H54 (cell line): ENCODE measurements around the gene BABAM1.
A peak's percentile ranks its signal among the peaks of the same experiment; 100 is the strongest.
"Not testable (repeated sequence)": the region's sequence is repeated elsewhere in the genome, so short reads cannot be mapped to it uniquely, and the experiment has no call there.

ENCODE experiments used
- DNase-seq: peaks from one replicate; pipeline ENCODE4 v3.0.0; 2011; ENCODE audit warnings: low spot score, mixed read lengths; ENCODE audit not compliant: insufficient read length
- FAIRE-seq: peaks from 3 replicates; lab custom pipeline; 2011; peaks lifted over from hg19 to GRCh38; lab: Jason Lieb, UNC
- POLR2A ChIP-seq: IDR thresholded peaks from 2 replicates; pipeline ENCODE4 v1.6.1; 2011; ENCODE audit warnings: low read depth, mild to moderate bottlenecking, low read length

BABAM1 gene

DNA sequence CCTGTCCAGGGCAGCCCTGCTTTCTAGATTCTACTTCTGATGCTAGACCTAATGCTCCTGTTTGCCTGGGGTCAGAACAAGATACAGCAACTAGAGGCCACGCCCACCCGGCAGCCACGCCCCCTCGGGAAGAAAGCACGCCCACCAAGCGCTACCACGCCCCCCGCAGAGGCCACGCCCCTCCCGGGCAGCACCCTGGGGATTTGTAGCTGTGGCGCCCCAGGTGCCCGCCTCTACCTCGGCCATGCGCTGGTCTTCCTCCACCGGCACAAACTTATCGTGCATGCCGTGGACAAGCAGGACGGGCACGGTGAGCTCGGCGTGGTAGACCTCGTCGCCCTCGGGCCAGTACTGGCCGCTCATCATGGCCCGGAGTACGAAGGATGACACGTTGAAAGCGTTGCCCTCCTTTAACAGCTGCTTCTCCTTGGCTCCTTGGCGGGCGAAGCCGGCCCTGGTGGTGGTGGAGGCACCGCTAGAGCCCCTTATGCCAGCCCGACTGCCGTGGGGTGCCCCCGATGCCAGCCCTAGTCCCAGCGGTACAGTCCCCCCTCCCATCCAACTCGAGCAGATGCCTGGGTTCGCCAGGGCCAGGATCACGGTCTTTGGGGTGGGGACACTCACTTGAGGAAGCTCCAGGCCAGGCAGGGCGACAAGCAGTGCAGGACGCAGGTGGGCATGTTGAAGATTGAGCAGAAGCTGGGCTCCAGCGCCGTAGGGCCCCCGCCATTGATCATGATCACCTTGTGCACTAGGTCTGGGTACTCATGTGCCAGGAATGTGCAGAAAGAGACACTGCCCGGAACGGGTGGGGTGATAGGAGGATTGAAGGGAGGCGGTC, 27.0 kb downstream of the BABAM1 start:
- TF ChIP-seq POLR2A = no peak
- peak; percentile 69 for DNase-seq
- FAIRE-seq = no peak

DNA sequence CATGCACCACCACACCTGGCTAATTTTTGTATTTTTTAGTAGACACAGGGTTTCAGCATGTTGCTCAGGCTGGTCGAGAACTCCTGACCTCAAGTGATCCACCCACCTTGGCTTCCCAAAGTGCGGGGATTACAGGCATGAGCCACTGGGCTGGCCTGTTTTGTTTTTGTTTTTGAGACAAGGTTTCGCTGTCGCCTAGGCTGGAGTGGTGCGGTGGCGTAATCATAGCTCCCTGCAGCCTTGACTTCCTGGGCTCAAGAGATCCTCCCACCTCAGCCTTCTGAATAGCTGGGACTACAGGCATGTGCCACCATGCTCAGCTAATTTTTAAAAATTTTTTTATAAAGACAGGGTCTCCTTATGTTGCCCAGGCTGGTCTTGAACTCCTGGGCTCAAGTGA, 28.3 kb downstream of the BABAM1 start:
- not testable (repeated sequence) for FAIRE-seq

DNA sequence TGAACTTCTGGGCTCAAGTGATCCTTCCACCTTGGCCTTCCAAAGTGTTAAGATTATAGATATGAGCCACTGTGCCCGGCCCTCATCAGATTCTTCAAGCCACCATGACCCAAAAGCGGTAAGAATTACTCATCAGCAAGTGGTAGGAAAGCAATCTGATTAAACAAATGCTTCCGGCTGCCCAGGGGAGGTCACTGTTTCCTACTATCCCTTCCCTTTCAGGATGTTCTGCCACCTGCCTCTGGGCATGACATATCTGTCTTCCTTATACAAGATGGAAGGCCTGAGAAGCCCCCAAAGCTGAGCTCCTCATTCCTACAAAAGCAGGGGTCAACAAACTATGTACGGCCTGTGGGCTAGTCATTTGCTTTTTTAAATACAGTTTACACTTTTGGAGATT, 29.0 kb downstream of the BABAM1 start:
- FAIRE-seq = no peak
- no peak for TF ChIP-seq POLR2A
- DNase-seq = peak; percentile 80

More for the DNA sequence above, 28.3 kb downstream of the BABAM1 start:
- DNase-seq = not testable (repeated sequence)

DNA sequence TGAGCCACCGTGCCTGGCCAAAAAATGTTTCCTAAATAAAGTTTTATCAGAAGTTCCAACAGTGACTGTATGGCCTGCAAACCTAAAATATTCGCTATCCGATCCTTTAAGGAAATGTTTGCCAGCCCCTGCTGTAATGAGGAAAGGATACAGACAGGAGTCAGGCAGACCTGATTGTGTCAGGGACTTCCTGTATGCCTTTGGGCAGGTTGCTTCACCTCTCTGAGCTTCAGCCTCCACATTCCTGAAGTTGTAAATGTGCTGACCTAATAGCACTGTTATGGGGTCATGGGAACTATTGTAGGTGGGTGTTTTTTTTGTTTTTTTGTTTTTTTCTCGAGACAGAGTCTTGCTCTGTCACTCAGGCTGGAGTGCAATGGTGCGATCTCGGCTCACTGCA, 29.7 kb downstream of the BABAM1 start:
- no peak for TF ChIP-seq POLR2A
- FAIRE-seq (no peak), DNase-seq (no peak)

DNA sequence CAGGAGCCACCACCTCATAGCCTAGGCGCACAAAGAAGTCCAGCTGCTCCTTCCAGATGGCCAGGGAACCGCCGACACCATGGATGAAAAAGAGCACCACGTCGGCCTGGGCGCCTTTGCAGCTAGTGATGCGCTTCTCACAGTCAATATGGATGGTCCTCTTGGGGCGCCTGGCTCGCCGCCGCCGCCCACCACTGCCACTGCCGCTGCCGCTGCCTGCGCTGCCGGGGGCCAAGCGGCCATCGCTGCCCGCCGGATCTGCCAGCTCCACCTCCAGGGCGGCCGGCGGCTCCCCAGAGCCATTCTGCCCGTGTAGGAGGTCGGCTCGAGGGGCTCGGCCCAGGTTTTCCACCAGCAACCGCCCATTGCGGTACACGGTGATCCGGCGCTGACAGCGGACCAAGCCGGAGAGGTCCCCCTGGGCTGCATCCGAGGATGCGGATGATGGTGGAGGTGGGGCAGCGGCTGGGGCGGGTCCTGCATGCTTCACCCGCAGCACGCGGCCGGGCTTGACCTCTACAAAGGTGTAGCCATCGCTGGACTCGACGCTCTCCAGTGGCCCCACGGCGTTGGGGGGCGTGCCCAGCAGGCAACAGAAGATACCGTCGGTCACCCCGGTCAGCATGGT, 33.9 kb downstream of the BABAM1 start:
- no peak for TF ChIP-seq POLR2A
- DNase-seq (no peak), FAIRE-seq (no peak)

DNA sequence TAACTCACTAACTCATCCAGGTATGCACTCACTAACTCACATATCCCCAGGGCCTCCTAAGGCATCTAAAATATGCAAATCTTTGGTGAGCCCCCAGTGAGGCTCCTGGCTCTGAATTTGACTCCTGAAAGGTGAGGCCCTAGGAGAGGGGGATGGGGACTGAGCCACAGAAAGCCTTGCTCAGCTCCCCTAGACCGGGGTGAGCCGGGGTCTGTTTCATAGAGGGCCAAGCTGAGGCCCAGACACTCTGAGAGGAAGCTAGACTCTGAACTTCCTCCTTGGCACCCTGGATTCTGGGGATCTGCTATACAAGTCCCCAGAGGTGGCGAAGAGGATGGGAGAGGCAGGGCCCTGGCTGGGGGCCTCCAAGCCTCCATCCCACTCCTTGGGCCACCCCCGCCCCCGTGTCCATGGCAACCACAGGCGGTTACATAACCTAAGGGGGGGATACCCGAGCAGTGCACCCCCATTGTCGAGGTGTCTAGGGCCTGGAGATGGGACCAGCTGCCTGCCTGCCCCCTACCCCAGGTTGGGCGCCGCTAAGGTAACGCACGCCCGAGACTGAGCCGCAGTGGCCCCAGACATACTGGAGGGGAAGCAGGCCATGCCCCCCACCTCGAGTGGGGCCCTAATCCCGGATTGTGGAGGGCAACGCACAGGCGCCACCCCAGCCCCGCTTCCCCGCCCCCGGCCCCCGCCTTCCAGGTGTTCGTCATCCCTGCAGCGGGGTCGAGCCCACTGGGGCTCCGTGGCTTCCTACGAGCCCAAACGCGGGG, 35.3 kb downstream of the BABAM1 start:
- DNase-seq (no peak), FAIRE-seq (no peak)
- no peak for TF ChIP-seq POLR2A

DNA sequence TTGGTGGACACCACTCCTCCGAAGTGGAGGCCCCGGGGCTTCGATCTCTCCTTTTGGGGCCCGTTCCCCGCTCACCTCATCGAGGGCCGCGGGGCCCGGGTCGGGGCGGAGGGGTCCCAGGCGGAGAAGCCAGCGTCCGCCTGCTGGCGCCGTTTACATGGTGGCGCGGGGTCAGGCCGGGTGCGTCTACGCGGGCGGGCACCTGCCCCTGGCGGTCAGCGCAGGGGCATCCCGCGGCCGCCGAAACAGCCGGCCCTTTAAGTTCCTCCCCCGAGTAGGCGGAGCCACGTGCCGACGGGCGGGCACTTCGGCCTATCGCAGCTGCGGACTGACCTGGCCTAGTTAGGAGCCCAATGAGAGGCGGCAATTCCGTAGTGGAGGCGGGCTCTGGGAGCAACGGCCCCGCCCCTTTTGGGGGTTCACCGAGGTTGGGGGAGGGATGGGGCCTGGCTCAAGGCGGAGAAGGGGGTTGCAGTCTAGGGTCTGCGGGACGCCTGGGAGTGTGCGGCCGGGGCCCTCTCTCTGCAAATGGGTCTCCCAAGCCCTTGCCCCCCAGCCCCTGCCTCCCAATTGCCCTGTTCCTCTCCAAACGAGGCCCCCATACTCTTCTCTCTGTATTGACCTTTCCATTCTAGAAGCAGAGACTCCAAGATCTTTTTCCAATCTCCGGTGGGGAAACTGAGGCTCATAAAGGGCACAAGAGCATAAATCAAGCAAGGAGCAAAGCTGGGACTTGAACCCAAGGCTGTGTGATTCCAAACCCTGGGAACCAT, 36.1 kb downstream of the BABAM1 start, which contains the start of gene ABHD8:
Gene ABHD8 (minus strand): TSS at position 259 of the 773 bp plus-strand sequence. CDS start 1,809 bp downstream, outside the sequence.
- DNase-seq (peak; percentile 92), FAIRE-seq (peak; percentile 86)
- 0 out of 2 replicates have a peak, but pooled peaks have one; percentile 47 for TF ChIP-seq POLR2A

DNA sequence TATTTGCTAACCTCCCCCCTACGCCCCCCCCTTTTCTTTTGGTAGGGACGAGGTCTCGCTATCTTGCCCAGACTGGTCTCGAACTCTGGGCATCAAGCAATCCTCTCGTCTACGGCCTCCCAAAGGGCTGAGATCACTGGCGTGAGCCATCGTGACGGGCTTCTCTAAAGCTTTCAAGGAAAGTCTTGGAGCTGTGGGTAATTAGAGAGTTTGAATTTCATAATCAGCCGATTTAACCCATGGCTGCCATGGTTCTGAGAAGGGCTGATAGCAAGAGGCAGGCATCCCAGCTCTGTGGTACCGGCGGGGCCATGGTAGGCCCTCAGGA, 36.7 kb downstream of the BABAM1 start:
- no peak for TF ChIP-seq POLR2A
- DNase-seq (no peak), FAIRE-seq (no peak)

DNA sequence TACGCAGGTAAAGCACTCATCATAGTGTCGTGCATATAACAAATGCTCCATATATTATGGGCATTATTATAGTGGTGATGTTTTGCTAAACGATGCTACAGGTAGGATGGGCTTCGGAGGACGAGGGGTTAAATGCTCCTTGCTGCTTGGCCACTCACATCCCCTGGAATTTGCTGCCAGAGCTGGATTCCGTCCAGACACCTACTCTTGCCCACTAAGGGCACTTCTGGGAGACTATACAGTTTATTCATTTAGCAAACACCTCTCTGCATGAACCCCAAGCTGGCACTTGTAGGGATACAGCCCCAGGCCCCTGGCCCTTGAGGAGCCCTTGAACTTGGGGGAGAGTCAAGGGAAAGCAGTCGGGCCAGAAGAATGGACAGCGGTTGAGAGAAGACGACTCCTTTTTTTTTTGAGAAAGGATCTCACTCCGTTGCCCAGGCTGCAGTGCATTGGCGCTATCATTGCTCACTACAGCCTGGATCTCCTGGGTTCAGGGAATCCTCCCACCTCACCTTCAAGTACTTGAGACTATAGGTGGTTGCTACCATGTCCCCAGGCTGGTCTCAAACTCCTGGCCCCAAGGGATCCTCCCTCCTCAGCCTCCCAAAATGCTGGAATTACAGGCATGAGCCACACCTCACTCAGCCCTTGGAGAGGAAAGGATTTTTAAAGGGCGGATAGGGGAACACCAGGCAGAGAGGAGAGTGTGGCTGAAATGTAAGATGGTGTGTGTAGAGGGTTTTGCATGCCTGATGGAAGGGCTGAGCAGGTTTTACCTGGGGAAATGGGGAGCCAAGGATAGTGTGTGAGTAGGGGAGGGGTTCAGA, 37.4 kb downstream of the BABAM1 start:
- no peak for DNase-seq
- no peak for FAIRE-seq
- TF ChIP-seq POLR2A = no peak

DNA sequence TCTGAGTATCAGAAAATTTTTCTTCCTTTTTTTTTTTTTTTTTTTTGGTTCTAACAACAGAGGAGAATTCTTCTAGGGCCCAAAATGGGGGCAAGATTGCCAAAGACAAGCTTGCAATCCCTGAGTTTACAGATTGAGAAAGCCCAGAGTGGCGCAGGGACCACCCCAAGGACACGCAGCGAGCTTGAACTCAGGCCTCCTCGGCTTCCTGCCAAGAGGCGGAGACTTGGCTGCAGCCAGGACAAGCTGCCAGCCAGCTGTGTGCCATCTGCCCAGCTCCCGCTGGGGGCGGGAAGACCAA, 37.9 kb downstream of the BABAM1 start:
- DNase-seq (no peak), FAIRE-seq (peak; percentile 88)
- TF ChIP-seq POLR2A = no peak

DNA sequence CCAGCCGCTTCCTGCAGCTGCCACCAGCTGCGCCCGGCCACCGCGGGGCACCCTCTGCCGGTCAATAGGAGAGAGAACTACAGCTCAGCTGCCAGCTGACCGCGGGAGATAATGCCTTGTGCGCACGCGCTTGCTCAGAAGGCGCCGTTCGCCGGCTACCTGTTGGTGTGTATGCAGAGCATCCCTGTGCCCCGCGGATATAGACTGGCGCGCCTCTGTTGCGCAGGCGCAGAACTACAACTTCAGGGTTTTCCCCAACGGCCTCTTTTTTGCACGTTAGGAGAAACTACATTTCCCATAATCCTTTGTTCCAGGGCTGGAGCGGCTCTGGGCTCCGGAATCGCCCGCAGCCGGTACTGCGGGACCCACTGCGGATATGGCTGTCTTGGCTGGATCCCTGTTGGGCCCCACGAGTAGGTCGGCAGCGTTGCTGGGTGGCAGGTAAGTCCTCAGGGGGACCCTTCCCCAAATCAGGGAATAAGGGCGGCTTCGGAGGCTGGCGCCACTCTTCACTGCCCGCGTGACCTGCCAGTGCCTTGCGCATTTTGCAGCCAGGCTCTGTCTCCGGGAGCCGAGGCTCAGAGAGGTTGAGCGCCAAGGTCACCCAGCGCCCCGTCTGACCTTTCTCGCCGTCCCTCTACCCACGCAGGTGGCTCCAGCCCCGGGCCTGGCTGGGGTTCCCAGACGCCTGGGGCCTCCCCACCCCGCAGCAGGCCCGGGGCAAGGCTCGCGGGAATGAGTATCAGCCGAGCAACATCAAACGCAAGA, 38.5 kb downstream of the BABAM1 start, which contains the start of gene MRPL34:
Gene MRPL34 (plus strand): TSS at position 356 of the 768 bp plus-strand sequence. CDS start 21 bp downstream, at position 377.
- peak; percentile 49; the same call in 1 of the 2 replicates for TF ChIP-seq POLR2A
- FAIRE-seq = no peak
- DNase-seq = peak; percentile 93

DNA sequence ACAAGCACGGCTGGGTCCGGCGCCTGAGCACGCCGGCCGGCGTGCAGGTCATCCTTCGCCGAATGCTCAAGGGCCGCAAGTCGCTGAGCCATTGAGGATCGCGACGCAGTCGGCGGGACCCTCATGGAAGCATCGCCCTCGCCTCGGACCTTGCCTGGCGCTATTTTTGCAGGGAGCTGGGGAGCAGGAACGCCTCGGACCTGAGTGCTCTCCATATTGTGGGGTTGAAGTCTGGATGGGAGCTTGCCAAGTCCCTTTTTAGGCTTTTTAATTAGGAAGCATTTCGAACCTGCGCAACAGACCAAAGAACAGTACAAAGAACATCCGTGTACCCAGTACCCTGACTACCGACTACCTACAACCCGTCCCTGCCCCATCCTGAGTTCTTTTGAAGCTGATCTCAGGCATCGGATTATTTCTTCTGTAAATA, 39.1 kb downstream of the BABAM1 start:
- FAIRE-seq = no peak
- no peak for DNase-seq
- no peak for TF ChIP-seq POLR2A
